Measurements from ENCODE around the gene KLHL29.
"Not testable (repeated sequence)": the region's sequence is repeated elsewhere in the genome, so short reads cannot be mapped to it uniquely, and the experiment has no call there.

The KLHL29 gene

DNA sequence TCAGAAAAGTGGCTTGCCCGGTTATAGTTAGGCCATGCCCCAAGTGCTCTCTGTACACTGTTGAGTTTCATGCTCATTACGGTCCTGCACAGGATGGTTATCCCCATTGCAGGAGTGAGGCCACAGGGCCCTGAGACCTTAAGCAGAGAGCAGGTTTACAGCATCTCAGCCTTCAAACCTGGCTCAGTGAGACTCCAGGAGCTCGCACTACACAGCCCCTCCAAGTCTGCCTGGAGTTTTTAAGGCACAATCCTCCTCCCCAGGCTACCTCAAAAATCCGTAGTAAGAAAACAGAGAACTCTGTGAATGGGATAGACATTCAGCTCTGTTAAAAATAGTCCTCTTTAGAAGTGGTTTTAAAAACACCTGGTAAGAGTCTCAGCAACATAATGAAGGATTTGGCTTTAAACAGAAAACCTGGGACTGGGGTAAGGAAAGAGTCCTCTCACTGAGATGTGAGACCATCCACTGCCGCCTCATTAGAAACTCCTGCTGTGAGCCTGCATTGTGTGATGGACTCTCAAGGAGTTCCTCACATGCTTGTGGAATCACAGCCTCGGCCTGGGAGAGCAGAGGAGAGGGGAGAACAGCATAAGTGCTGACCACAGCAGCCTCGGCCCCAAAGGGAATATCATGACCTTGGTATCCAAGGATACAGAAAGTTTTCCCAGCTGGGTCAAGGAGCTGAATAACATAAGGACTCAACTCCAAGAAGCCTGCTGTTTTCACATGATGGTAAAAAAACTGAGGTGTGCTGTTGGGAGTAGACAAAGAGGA, 327.2 kb downstream of the KLHL29 start:
- FAIRE-seq: no peak
- no peak for DNase-seq (ENCODE audit: insufficient read length, low spot score)
- TF ChIP-seq SPI1 (IDR thresholded peaks at IDR 0.05; ENCODE audit: low read depth, low read length) (no peak), POU2F2 (IDR thresholded peaks at IDR 0.05; ENCODE audit: low read depth, low read length) (no peak), POLR2AphosphoS5 (IDR thresholded peaks at IDR 0.05; ENCODE audit: low read depth, low read length) (no peak), POLR2A (IDR thresholded peaks at IDR 0.05; ENCODE audit: low read depth, low read length) (no peak), TAF1 (IDR thresholded peaks at IDR 0.05; ENCODE audit: low read depth, low read length) (no peak), PAX5 (IDR thresholded peaks at IDR 0.05; ENCODE audit: insufficient read depth, low read length, severe bottlenecking) (no peak)

DNA sequence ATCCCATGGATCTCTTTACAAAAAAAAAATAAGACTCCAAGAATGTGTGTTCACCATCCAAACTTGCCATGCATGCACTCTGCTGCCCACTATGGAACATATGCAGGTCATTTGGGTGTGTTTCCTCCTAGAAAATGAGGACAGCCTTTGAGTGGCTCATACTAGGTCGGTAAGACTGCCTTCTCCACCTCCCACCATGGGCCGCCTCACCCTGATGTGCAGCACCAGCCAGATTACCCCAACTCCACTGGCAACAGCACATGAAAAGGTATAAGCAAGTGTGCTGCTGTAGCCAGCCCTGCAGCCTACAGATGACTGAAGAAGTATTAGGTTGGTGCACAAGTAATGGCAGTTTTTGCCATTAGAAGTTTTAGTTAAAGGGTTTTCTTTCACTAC, 327.8 kb downstream of the KLHL29 start:
- TF ChIP-seq POLR2AphosphoS5 (IDR thresholded peaks at IDR 0.05; ENCODE audit: low read depth, low read length) (no peak), POLR2A (IDR thresholded peaks at IDR 0.05; ENCODE audit: low read depth, low read length) (no peak), SPI1 (IDR thresholded peaks at IDR 0.05; ENCODE audit: low read depth, low read length) (no peak), TAF1 (IDR thresholded peaks at IDR 0.05; ENCODE audit: low read depth, low read length) (no peak), PAX5 (IDR thresholded peaks at IDR 0.05; ENCODE audit: insufficient read depth, low read length, severe bottlenecking) (no peak), POU2F2 (IDR thresholded peaks at IDR 0.05; ENCODE audit: low read depth, low read length) (no peak)
- no peak for FAIRE-seq
- no peak for DNase-seq (ENCODE audit: insufficient read length, low spot score)

DNA sequence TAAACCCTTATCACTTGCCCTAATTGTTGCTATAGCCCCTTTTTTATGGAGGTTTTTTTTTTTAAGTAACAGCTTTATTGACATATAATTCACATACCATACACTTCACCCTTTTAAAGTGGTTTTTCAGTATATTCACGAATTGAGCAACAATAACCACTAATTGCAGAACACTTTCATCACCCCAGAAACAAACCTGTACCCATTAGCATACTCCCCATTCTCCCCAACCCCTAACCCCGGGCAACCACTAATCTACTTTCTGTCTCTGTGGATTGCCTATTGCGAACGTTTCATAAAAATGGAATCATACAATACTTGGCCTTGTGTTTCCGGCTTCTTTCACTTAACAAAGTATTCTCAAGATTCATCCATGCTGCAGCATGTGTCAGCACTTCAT, 328.4 kb downstream of the KLHL29 start:
- no peak for DNase-seq (ENCODE audit: insufficient read length, low spot score)
- no peak for FAIRE-seq

DNA sequence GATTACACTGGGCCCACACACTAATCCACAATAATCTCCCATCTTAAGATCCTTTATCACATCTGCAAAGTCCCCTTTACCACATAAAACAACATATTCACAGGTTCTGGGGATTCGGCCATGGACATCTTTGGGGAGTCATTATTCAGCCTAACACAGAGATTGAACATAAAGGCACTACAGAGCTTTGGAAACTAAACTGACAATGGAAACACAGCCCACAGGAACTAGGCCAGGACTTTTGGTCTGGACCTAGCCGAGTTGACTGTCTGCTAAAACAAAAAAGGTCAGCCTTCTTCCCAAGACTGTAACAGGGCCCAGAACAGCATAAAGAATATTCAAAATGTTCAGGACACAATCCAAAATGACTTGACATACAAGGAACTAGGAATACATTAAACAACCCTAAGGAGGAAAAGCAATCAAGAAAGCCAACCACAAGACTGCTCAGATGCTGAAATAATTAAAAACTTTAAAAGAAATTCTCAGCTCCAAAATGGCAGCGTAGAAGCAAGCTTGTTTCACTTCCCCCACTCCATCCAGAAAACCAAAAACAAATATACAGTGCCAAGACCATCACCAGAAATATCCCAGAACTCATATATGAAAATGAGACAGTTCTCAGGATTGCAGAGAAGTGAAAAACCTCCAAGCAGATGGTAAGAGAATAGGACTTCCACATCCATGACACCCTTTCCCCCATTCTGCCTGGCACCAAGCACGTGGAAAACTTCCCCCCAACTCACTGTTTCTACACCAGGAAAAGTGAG, 334.1 kb downstream of the KLHL29 start:
- no peak for DNase-seq (ENCODE audit: insufficient read length, low spot score)
- TF ChIP-seq PAX5 (IDR thresholded peaks at IDR 0.05; ENCODE audit: insufficient read depth, low read length, severe bottlenecking) (no peak), POLR2AphosphoS5 (IDR thresholded peaks at IDR 0.05; ENCODE audit: low read depth, low read length) (no peak), SPI1 (IDR thresholded peaks at IDR 0.05; ENCODE audit: low read depth, low read length) (no peak), POU2F2 (IDR thresholded peaks at IDR 0.05; ENCODE audit: low read depth, low read length) (no peak), POLR2A (IDR thresholded peaks at IDR 0.05; ENCODE audit: low read depth, low read length) (no peak), TAF1 (IDR thresholded peaks at IDR 0.05; ENCODE audit: low read depth, low read length) (no peak)
- FAIRE-seq: no peak

More for the DNA sequence above, 328.4 kb downstream of the KLHL29 start:
- TF ChIP-seq POLR2A (IDR thresholded peaks at IDR 0.05; ENCODE audit: low read depth, low read length) (no peak), POLR2AphosphoS5 (IDR thresholded peaks at IDR 0.05; ENCODE audit: low read depth, low read length) (no peak), POU2F2 (IDR thresholded peaks at IDR 0.05; ENCODE audit: low read depth, low read length) (no peak), TAF1 (IDR thresholded peaks at IDR 0.05; ENCODE audit: low read depth, low read length) (no peak), SPI1 (IDR thresholded peaks at IDR 0.05; ENCODE audit: low read depth, low read length) (no peak), PAX5 (IDR thresholded peaks at IDR 0.05; ENCODE audit: insufficient read depth, low read length, severe bottlenecking) (no peak)

DNA sequence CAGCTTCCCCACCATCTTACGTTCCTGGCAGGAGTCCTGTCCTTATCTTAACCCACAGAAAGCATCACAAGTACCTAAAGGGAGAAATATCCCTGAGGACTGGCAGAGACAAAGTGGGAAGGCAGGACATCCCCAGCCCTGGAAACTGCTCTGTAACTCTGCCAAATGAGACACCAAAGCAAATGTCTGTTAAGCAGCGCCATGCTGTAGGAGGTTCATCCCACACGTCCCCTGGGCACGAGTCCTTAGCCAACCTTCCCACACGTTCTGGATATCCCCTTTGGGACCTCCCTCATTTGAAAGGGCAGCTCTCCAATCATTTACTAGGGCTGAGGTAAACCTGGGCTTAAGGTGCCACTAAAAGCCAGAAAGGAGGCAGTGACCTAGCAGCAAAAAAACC, 334.7 kb downstream of the KLHL29 start:
- DNase-seq (ENCODE audit: insufficient read length, low spot score) (no peak), FAIRE-seq (no peak)
- no peak for TF ChIP-seq SPI1 (IDR thresholded peaks at IDR 0.05; ENCODE audit: low read depth, low read length)
- no peak for TF ChIP-seq POU2F2 (IDR thresholded peaks at IDR 0.05; ENCODE audit: low read depth, low read length)
- no peak for TF ChIP-seq POLR2A (IDR thresholded peaks at IDR 0.05; ENCODE audit: low read depth, low read length)
- TF ChIP-seq PAX5 (IDR thresholded peaks at IDR 0.05; ENCODE audit: insufficient read depth, low read length, severe bottlenecking): no peak
- no peak for TF ChIP-seq POLR2AphosphoS5 (IDR thresholded peaks at IDR 0.05; ENCODE audit: low read depth, low read length)
- TF ChIP-seq TAF1 (IDR thresholded peaks at IDR 0.05; ENCODE audit: low read depth, low read length): no peak

DNA sequence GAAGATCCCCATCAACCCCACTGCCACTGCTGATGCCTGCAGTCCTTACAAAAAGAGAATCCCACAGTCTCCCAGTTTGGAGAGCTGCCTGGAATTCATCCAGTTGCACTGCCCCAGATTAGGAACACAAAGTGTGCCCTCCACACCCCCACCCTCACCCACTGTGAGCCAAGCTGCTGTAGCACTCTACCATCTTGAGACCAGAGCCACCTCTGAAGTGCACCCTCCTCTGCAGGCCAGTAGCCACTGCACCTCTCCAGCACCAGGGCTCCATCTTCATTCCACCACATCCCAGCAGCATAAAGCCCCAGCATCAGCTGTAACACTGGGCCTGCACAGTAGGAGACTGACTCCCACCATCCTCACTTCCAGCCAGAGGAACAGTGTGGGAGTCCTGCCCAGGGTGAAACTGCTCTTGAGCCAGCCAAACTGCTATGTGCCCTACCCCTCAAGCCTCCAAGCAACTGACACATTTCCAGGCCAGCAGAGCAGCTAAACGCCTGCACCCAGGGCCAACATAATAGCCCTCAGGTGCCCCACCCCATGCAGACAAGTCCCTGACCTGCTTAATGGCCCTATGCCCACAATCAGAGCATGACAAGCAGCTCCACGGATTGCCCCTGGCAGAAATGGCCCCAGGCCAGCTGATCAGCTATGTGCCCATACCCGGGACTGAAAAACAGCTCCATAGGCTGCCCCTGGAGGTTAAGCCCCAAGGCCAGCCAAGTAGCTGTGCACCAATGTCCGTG, 335.9 kb downstream of the KLHL29 start:
- TF ChIP-seq PAX5 (IDR thresholded peaks at IDR 0.05; ENCODE audit: insufficient read depth, low read length, severe bottlenecking): no peak
- FAIRE-seq (no peak), DNase-seq (ENCODE audit: insufficient read length, low spot score) (no peak)

DNA sequence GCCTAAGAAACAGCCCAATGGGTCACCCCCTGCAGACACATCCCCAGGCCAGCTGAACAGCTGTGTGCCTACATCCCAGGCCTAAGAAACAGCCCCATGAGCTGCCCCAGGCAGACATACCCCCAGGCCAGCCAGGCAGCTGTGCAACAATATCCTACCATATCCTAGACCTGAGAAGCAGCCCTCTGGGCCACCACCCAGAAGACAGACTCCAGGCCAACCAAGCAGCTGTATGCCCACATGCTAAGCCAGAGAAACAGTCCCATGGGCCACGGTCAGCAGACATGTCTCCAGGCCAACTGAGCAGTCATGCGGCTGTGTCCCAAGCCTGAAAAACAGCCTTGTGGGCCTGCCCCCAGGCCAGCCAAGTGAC, 336.5 kb downstream of the KLHL29 start:
- FAIRE-seq: no peak
- TF ChIP-seq POLR2AphosphoS5 (IDR thresholded peaks at IDR 0.05; ENCODE audit: low read depth, low read length) (no peak), TAF1 (IDR thresholded peaks at IDR 0.05; ENCODE audit: low read depth, low read length) (no peak), SPI1 (IDR thresholded peaks at IDR 0.05; ENCODE audit: low read depth, low read length) (no peak), POU2F2 (IDR thresholded peaks at IDR 0.05; ENCODE audit: low read depth, low read length) (no peak), POLR2A (IDR thresholded peaks at IDR 0.05; ENCODE audit: low read depth, low read length) (no peak), PAX5 (IDR thresholded peaks at IDR 0.05; ENCODE audit: insufficient read depth, low read length, severe bottlenecking) (no peak)

DNA sequence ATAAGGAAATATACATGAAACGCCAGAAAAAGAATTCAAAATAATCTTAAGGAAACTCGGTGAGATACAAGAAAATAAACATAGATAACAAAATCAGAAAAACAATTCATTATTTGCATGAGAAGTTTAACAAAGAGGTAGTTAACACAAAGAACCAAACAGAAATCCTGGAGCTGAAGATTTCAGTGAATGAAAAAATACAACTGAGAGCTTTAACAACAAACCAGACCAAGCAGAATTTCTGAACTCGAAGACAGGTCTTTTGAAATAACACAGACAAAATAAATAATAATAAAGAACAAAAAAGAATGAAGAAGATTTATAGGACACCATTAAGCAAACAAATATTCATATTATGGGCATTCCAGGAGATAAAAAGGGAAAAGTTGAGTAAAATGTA, 337.3 kb downstream of the KLHL29 start:
- no peak for FAIRE-seq
- TF ChIP-seq POLR2AphosphoS5 (IDR thresholded peaks at IDR 0.05; ENCODE audit: low read depth, low read length): no peak
- TF ChIP-seq PAX5 (IDR thresholded peaks at IDR 0.05; ENCODE audit: insufficient read depth, low read length, severe bottlenecking): no peak
- no peak for TF ChIP-seq POLR2A (IDR thresholded peaks at IDR 0.05; ENCODE audit: low read depth, low read length)
- TF ChIP-seq POU2F2 (IDR thresholded peaks at IDR 0.05; ENCODE audit: low read depth, low read length): no peak
- no peak for TF ChIP-seq TAF1 (IDR thresholded peaks at IDR 0.05; ENCODE audit: low read depth, low read length)
- no peak for TF ChIP-seq SPI1 (IDR thresholded peaks at IDR 0.05; ENCODE audit: low read depth, low read length)
- no peak for DNase-seq (ENCODE audit: insufficient read length, low spot score)

More for the DNA sequence above, 336.5 kb downstream of the KLHL29 start:
- DNase-seq (ENCODE audit: insufficient read length, low spot score): no peak

DNA sequence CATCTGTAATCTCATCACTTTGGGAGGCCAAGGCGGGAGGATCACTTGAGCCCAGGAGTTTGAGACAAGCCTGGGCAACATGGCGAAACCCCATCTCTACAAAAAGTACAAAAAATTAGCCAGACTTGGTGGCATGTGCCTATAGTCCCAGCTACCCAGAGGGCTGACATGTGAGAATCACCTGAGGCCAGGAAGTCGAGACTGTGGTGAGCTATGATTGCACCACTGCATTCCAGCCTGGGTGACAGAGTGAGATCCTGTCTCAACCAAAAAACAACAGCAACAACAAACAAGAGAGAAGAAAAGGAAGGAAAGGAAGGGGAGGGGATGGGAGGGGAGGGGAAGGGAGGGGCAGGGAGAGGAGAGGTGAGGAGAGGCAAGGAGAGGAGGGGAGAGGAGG, 338.1 kb downstream of the KLHL29 start:
- FAIRE-seq; DNase-seq (ENCODE audit: insufficient read length, low spot score): not testable (repeated sequence)
